Dedifferentiated amniotic fluid mesenchymal stem cell (primary cell): ENCODE measurements around the gene BNIP1.
A peak's percentile ranks its signal among the peaks of the same experiment; 100 is the strongest.
"Not testable (repeated sequence)": the region's sequence is repeated elsewhere in the genome, so short reads cannot be mapped to it uniquely, and the experiment has no call there.

ENCODE experiments used
- DNase-seq: peaks from one replicate; pipeline ENCODE4 v3.0.0-alpha.2; 2016; ENCODE audit errors: extremely low spot score

The BNIP1 gene

GRCh38 chr5:173144200-173145176 is at the start of gene BNIP1:
TSS of gene BNIP1 (plus strand) at chr5:173144531. CDS start at chr5:173144546, 15 bp downstream.
- DNase-seq, result peak; percentile 94

GRCh38 chr5:173098787-173099186 is 45.5 kb upstream of the BNIP1 start:
- no peak for DNase-seq

GRCh38 chr5:173099461-173099860 is 44.9 kb upstream of the BNIP1 start:
- DNase-seq, result no peak

- no peak for DNase-seq
These were observed 43.1 kb upstream of the BNIP1 start for GRCh38 chr5:173101245-173101644.

- DNase-seq, result no peak
These were observed 40.9 kb upstream of the BNIP1 start for GRCh38 chr5:173103411-173103810.

GRCh38 chr5:173108914-173109313 is 35.4 kb upstream of the BNIP1 start:
- DNase-seq, result no peak

GRCh38 chr5:173114536-173114935 is 29.8 kb upstream of the BNIP1 start:
- DNase-seq, result no peak

GRCh38 chr5:173119719-173120118 is 24.6 kb upstream of the BNIP1 start:
- DNase-seq, result no peak

GRCh38 chr5:173123416-173123815 is 20.9 kb upstream of the BNIP1 start:
- no peak for DNase-seq

GRCh38 chr5:173132166-173132565 is 12.2 kb upstream of the BNIP1 start:
- DNase-seq, result not testable (repeated sequence)

- no peak for DNase-seq
These were observed 5.6 kb upstream of the BNIP1 start for GRCh38 chr5:173138707-173139106.

GRCh38 chr5:173139631-173140030 is 4.7 kb upstream of the BNIP1 start:
- no peak for DNase-seq

- DNase-seq, result no peak
These were observed 3.6 kb upstream of the BNIP1 start for GRCh38 chr5:173140769-173141168.

GRCh38 chr5:173143567-173143966 is 764 bp upstream of the BNIP1 start:
- no peak for DNase-seq

- DNase-seq, result no peak
These were observed 4.0 kb downstream of the BNIP1 start for GRCh38 chr5:173148354-173148753.

GRCh38 chr5:173152547-173152946 is 8.2 kb downstream of the BNIP1 start:
- no peak for DNase-seq

- DNase-seq, result no peak
These were observed 9.5 kb downstream of the BNIP1 start for GRCh38 chr5:173153842-173154241.

GRCh38 chr5:173154619-173155018 is 10.3 kb downstream of the BNIP1 start:
- not testable (repeated sequence) for DNase-seq

- DNase-seq, result no peak
These were observed 11.6 kb downstream of the BNIP1 start for GRCh38 chr5:173155912-173156311.

GRCh38 chr5:173158366-173158765 is 14.0 kb downstream of the BNIP1 start:
- DNase-seq, result no peak

GRCh38 chr5:173159256-173159655 is 14.9 kb downstream of the BNIP1 start:
- DNase-seq, result no peak

GRCh38 chr5:173161148-173161547 is 16.8 kb downstream of the BNIP1 start:
- no peak for DNase-seq

- no peak for DNase-seq
These were observed 18.9 kb downstream of the BNIP1 start for GRCh38 chr5:173163219-173163618.
